ENCODE measurements around the gene PRKN.

Gene PRKN

GRCh38 chr6:162273986-162274385, 453.6 kb downstream of the PRKN start:
- DNase-seq = no peak

GRCh38 chr6:162271922-162272321, 455.6 kb downstream of the PRKN start:
- no peak for DNase-seq

GRCh38 chr6:162270966-162271365, 456.6 kb downstream of the PRKN start:
- DNase-seq = no peak

GRCh38 chr6:162267641-162268040, 459.9 kb downstream of the PRKN start:
- DNase-seq = no peak

GRCh38 chr6:162267126-162267525, 460.4 kb downstream of the PRKN start:
- DNase-seq = no peak

GRCh38 chr6:162264581-162264980, 463.0 kb downstream of the PRKN start:
- DNase-seq = no peak

GRCh38 chr6:162262466-162263196, 464.9 kb downstream of the PRKN start:
- no peak for DNase-seq

GRCh38 chr6:162261598-162261997, 466.0 kb downstream of the PRKN start:
- no peak for DNase-seq

- no peak for DNase-seq
Measured at GRCh38 chr6:162260027-162260426, 467.5 kb downstream of the PRKN start.

GRCh38 chr6:162258647-162259046, 468.9 kb downstream of the PRKN start:
- DNase-seq = no peak

GRCh38 chr6:162256361-162256760, 471.2 kb downstream of the PRKN start:
- no peak for DNase-seq

- no peak for DNase-seq
Measured at GRCh38 chr6:162251257-162251656, 476.3 kb downstream of the PRKN start.

GRCh38 chr6:162249907-162250642, 477.5 kb downstream of the PRKN start:
- DNase-seq = no peak

- no peak for DNase-seq
Measured at GRCh38 chr6:162245830-162246420, 481.6 kb downstream of the PRKN start.

- no peak for DNase-seq
Measured at GRCh38 chr6:162244031-162244430, 483.5 kb downstream of the PRKN start.

GRCh38 chr6:162242915-162243314, 484.7 kb downstream of the PRKN start:
- DNase-seq = no peak

GRCh38 chr6:162239330-162239729, 488.2 kb downstream of the PRKN start:
- DNase-seq = no peak

GRCh38 chr6:162238675-162239074, 488.9 kb downstream of the PRKN start:
- DNase-seq = no peak

- DNase-seq = no peak
Measured at GRCh38 chr6:162237331-162237730, 490.2 kb downstream of the PRKN start.

- no peak for DNase-seq
Measured at GRCh38 chr6:162234631-162235030, 492.9 kb downstream of the PRKN start.

- DNase-seq = no peak
Measured at GRCh38 chr6:162230147-162230752, 497.3 kb downstream of the PRKN start.

GRCh38 chr6:162229093-162229492, 498.5 kb downstream of the PRKN start:
- no peak for DNase-seq

- no peak for DNase-seq
Measured at GRCh38 chr6:162226803-162227202, 500.8 kb downstream of the PRKN start.

- no peak for DNase-seq
Measured at GRCh38 chr6:162222521-162222920, 505.0 kb downstream of the PRKN start.
